ENCODE results near the gene AZGP1.
"Not testable (repeated sequence)": the region's sequence is repeated elsewhere in the genome, so short reads cannot be mapped to it uniquely, and the experiment has no call there.

The AZGP1 gene

DNA sequence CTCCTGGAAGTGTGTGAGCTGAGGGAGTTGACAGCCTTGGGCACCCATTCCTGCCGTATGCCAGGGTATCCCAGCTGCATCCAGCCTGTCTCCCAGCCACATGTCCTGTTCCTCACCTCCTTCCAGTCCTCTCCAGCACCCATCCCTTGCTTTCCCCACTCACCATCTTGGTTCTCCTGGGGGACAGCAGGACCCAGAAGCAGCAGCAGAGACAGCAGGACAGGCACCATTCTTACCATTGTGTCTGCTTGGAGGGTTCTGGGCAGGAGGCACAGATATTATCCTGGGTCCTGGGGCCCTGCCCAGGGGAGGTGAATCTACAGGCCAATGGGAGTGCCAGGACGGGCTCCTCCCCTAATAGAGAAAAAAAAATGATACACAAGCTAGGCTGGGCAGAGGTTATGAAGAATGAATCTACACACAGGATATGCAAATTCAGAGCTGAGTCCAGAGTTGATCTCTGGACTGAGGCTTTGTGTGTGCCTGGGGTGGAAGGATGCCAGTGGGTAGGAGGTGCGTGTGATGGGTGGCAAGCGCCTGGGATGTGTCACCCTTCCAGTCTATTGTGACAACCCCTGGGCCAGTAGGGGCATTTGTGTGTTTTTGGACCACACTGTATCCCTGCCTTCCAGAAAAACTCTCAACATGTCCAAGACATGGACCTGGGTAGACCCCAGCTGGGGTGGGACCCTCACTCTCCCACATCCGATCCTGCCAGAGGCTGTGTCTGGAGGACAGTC is at the start of gene AZGP1:
TSS of gene AZGP1 (minus strand) at position 250 of the 740 bp plus-strand sequence. CDS start at position 239, 11 bp downstream.
- Mint-ChIP-seq H3K27ac (peak within 1 kb of the TSS; percentile 4), H3K4me3 (no peak within 1 kb of the TSS), H3K9me3 (no peaks in the 10 kb centered on the region), H3K36me3 (no peaks in the 10 kb centered on the region), H3K4me1 (peaks cover 19% of the 10 kb centered on the region)
- ATAC-seq (peak; percentile 58), DNase-seq (ENCODE audit: low spot score in 2 of 2) (no peak)

DNA sequence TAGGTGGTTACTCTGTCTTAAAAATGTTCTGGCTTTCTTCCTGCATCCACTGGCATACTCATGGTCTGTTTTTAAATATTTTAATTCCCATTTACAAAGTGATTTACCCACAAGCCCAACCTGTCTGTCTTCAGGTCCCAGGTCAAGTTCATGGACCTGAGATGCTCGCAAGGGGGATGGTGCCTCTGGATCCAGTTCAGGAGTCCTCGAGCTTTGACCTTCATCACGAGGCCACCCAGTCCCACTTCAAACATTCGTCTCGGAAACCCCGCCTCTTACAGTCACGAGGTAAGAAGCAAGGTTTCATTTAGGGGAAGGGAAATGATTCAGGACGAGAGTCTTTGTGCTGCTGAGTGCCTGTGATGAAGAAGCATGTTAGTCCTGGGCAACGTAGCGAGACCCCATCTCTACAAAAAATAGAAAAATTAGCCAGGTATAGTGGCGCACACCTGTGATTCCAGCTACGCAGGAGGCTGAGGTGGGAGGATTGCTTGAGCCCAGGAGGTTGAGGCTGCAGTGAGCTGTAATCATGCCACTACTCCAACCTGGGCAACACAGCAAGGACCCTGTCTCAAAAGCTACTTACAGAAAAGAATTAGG is 48.3 kb upstream of the AZGP1 start:
- H3K27ac Mint-ChIP-seq, result no peak overlapping the region
- H3K36me3 Mint-ChIP-seq, result peaks cover 92% of the 10 kb centered on the region
- H3K4me1 Mint-ChIP-seq, result peaks cover 16% of the 10 kb centered on the region
- no peak overlapping the region for H3K4me3 Mint-ChIP-seq
- DNase-seq (ENCODE audit: low spot score in 2 of 2), result no peak
- ATAC-seq, result no peak
- no peaks in the 10 kb centered on the region for H3K9me3 Mint-ChIP-seq

DNA sequence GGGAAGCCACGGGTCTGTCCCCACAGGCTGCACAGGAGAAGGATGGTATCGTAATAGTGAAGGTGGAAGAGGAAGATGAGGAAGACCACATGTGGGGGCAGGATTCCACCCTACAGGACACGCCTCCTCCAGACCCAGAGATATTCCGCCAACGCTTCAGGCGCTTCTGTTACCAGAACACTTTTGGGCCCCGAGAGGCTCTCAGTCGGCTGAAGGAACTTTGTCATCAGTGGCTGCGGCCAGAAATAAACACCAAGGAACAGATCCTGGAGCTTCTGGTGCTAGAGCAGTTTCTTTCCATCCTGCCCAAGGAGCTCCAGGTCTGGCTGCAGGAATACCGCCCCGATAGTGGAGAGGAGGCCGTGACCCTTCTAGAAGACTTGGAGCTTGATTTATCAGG is 47.7 kb upstream of the AZGP1 start:
- DNase-seq (ENCODE audit: low spot score in 2 of 2) (no peak), ATAC-seq (no peak)
- H3K36me3 Mint-ChIP-seq, result peaks cover 88% of the 10 kb centered on the region
- H3K4me3 Mint-ChIP-seq, result no peak overlapping the region
- peak overlapping the region; percentile 54 for H3K27ac Mint-ChIP-seq
- peaks cover 16% of the 10 kb centered on the region for H3K4me1 Mint-ChIP-seq
- H3K9me3 Mint-ChIP-seq, result no peaks in the 10 kb centered on the region

DNA sequence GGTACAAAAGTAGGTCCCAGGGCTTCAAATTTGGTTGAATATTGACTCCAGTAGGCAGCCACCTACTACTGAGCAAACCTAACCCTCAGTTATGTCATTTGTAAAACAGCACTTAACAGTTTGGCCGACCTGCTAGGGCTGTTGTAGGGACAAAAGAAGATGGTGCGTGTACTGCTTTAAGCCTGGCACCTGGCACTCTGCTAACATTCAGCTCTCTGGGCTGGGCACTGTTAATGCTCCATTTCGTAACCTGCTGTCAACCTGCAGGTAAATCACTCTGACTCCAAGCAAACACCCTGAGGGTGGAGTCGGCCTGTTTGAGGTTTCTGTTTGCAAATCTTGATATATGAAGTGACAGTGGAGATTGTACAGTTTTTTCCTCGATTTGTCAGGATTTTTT is 46.8 kb upstream of the AZGP1 start:
- peaks cover 80% of the 10 kb centered on the region for H3K36me3 Mint-ChIP-seq

DNA sequence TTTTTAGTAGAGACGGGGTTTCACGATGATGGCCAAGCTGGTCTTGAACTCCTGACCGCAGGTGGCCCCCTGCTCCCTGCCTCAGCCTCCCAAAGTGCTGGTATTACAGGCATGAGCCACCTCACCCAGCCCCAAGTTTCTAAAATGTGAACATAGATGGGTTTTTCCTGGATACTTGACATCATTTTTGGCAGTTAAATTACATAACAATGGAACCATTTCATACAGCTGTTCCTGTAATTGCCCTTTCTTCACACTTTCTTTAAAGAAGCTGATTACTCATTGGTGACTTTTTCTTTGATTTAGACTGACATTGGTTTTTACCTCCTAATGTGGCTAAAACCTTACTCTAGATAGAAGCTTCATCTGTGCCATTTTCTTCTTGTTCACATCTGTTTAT is 45.5 kb upstream of the AZGP1 start:
- no peak overlapping the region for H3K4me3 Mint-ChIP-seq
- ATAC-seq (no peak), DNase-seq (ENCODE audit: low spot score in 2 of 2) (no peak)
- H3K4me1 Mint-ChIP-seq, result peaks cover 21% of the 10 kb centered on the region
- H3K27ac Mint-ChIP-seq, result peak overlapping the region; percentile 29
- peaks cover 79% of the 10 kb centered on the region for H3K36me3 Mint-ChIP-seq
- no peaks in the 10 kb centered on the region for H3K9me3 Mint-ChIP-seq

More for the DNA sequence above, 46.8 kb upstream of the AZGP1 start:
- Mint-ChIP-seq H3K9me3 (no peaks in the 10 kb centered on the region), H3K27ac (peak overlapping the region; percentile 54), H3K4me3 (no peak overlapping the region), H3K4me1 (peaks cover 16% of the 10 kb centered on the region)
- no peak for DNase-seq (ENCODE audit: low spot score in 2 of 2)
- ATAC-seq, result no peak

DNA sequence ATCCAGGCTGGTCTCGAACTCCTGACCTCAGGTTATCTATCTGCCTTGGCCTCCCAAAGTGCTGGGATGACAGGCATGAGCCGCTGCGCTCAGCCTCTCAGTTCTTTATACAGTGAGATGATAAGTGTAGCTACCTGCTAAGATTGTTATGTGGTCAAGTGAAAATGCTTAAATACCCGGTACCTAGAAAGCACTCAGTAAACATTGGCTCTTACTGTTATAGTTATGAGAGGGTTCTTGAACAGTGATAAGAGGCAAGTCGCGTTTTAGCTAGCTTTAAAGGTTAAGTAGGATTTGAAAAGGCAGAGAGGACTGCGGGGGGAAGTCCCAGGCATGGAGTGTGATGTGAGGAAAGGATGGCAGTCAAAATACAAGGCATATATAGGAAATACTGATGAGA is 44.1 kb upstream of the AZGP1 start:
- Mint-ChIP-seq H3K36me3 (peaks cover 70% of the 10 kb centered on the region), H3K4me3 (no peak overlapping the region), H3K9me3 (no peaks in the 10 kb centered on the region), H3K27ac (no peak overlapping the region), H3K4me1 (peaks cover 21% of the 10 kb centered on the region)
- no peak for DNase-seq (ENCODE audit: low spot score in 2 of 2)
- ATAC-seq, result no peak

DNA sequence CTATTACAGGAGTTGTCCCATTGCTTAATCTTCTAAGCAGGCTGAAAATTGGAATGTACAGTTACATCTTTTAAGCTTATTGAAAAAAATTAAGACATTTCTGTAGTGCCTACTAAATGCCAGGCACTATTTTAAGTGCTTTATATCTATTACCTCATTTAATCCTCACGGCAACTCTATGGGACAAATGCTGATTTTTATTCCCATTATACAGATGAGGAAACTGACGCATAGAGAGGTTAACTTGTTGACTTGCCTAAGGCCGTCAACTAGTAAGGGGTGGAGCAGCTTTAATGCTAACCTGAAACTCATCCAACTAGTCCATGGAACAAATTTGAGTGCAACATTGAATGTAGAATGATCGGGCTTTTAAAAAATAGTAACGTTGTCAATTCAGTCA is 42.0 kb upstream of the AZGP1 start:
- H3K4me1 Mint-ChIP-seq, result peaks cover 21% of the 10 kb centered on the region
- DNase-seq (ENCODE audit: low spot score in 2 of 2), result no peak
- H3K36me3 Mint-ChIP-seq, result peaks cover 49% of the 10 kb centered on the region
- no peak overlapping the region for H3K4me3 Mint-ChIP-seq
- no peak overlapping the region for H3K27ac Mint-ChIP-seq
- H3K9me3 Mint-ChIP-seq, result no peaks in the 10 kb centered on the region
- ATAC-seq, result no peak

DNA sequence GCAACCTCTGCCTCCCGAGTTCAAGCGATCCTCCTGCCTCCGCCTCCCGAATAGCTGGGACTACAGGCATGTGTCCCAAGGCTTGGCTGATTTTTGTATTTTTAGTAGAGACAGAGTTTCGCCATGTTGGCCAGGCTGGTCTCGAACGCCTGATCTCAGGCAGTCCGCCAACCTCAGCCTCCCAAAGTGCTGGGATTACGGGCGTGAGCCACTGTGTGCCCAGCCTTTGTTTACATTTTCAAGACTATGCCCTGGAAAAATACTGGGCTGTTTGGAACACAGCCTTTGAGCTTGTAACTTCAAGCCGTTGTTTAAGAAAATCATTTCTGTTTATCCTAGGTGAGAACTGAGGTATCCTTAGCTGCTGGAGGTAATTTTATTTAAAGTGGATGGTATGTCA is 41.5 kb upstream of the AZGP1 start:
- Mint-ChIP-seq H3K9me3 (no peaks in the 10 kb centered on the region), H3K4me1 (peaks cover 21% of the 10 kb centered on the region), H3K4me3 (no peak overlapping the region), H3K36me3 (peaks cover 44% of the 10 kb centered on the region), H3K27ac (no peak overlapping the region)
- DNase-seq (ENCODE audit: low spot score in 2 of 2) (no peak), ATAC-seq (no peak)

DNA sequence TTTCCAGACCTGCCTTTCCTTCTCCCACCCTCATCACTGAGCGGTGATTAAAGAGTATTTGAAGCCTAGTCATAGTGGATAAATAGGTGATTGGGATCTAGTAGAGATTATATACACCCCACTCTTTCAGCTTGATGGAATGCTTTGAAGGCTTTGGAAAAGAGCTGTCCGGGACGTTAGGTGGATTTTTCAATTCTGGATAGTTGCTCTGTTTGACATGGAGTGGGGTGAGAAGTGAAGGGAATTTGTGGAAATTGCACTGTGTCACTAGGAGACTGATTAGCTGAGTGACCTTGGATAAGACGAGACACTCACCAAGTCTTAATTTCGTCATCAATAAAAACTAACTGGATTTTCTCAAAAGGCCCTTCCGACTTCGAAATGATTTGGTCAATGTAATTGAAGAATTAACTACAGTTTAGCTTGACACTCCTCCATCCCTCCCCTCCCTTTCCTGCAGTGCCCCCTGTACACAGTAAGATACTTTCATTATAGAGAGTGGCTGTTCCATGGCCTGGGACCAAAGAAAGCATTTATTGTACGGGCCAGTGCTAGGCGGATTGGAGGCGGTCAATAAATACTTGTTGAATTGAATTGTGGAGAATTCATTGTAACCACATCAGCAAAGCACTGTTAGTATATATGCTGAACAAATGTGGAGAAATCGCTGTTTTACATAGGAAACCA is 40.5 kb upstream of the AZGP1 start:
- peaks cover 21% of the 10 kb centered on the region for H3K4me1 Mint-ChIP-seq

DNA sequence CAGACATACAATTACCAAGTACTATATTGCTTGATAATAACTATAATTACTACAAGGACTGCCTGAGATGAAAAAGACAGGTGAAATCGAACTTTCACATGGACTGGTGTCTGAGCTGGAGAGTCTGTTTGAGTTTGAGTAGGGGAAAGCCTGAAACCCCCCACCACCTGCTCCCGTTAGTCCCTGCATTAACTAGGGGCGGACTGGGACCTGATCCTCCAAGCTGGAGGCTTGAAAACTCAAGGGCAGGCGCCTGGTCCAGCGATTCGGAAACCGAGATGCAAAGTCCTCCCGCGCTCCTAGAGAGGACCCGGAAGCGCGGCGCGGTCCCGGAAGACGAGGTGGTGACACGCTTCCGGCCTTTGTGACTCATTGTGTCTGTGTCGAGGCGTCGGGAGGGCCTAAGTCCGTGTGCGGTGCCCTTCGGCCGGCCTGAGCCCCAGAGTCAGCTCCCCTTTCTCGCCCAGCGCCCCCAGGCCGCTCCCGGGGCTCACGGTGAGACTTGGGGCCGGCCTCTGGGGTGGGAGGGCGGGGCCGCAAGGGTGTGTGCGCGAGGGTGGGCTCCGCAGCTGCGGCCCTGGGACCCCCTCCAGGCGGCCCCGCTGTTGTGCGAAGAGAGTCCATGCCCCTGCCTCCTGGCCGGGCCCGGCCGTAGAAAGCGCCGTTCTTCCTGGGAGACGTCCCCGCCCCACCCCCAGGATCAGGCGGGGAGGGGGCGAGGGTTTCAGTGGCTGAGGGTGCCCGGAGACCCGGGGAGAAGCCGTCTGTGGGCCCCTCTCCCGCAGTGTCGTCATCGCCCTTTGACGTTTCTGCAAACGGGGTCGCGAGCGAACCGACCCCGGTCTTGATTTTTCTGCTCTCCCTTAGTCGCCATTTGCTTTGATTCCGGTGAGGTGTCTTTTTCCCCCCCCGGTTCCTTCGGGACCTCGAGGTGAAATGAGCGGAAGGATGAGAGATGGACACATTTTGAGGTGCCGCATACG is 39.7 kb upstream of the AZGP1 start, which contains the start of gene ZKSCAN1:
TSS of gene ZKSCAN1 (plus strand) at position 365 of the 983 bp plus-strand sequence. CDS start 7,911 bp downstream, outside the sequence.
- DNase-seq (ENCODE audit: low spot score in 2 of 2) (peak; percentile 70 to 87), ATAC-seq (peak; percentile 99)
- H3K4me1 Mint-ChIP-seq, result peaks cover 21% of the 10 kb centered on the region
- no peaks in the 10 kb centered on the region for H3K9me3 Mint-ChIP-seq
- peaks cover 32% of the 10 kb centered on the region for H3K36me3 Mint-ChIP-seq
- peak within 1 kb of the TSS; percentile 88 for H3K4me3 Mint-ChIP-seq
- H3K27ac Mint-ChIP-seq, result peak within 1 kb of the TSS; percentile 95

More for the DNA sequence above, 40.5 kb upstream of the AZGP1 start:
- Mint-ChIP-seq H3K27ac (peak overlapping the region; percentile 95), H3K4me3 (peak overlapping the region; percentile 88), H3K9me3 (no peaks in the 10 kb centered on the region), H3K36me3 (peaks cover 34% of the 10 kb centered on the region)
- DNase-seq (ENCODE audit: low spot score in 2 of 2) (no peak), ATAC-seq (no peak)

DNA sequence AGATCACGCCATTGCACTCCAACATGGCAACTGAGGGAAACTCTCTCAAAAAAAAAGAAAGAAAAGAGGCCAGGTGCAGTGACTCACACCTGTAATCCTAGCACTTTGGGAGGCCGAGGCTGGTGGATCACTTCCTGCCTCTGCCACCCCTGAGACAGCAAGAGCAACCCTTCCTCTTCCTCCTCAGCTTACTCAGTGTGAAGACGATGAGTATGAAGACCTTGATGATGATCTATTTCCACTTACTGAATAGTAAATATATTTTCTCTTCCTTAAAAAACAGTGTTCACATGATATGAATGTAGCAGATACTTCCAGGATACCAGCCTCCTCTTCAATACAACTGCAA is 37.5 kb upstream of the AZGP1 start:
- H3K4me3 Mint-ChIP-seq, result no peak overlapping the region
- H3K36me3 Mint-ChIP-seq, result peaks cover 18% of the 10 kb centered on the region
- DNase-seq (ENCODE audit: low spot score in 2 of 2), result no peak
- peak; percentile 61 for ATAC-seq
- peaks cover 13% of the 10 kb centered on the region for H3K4me1 Mint-ChIP-seq
- peak overlapping the region; percentile 45 for H3K27ac Mint-ChIP-seq
- no peaks in the 10 kb centered on the region for H3K9me3 Mint-ChIP-seq

DNA sequence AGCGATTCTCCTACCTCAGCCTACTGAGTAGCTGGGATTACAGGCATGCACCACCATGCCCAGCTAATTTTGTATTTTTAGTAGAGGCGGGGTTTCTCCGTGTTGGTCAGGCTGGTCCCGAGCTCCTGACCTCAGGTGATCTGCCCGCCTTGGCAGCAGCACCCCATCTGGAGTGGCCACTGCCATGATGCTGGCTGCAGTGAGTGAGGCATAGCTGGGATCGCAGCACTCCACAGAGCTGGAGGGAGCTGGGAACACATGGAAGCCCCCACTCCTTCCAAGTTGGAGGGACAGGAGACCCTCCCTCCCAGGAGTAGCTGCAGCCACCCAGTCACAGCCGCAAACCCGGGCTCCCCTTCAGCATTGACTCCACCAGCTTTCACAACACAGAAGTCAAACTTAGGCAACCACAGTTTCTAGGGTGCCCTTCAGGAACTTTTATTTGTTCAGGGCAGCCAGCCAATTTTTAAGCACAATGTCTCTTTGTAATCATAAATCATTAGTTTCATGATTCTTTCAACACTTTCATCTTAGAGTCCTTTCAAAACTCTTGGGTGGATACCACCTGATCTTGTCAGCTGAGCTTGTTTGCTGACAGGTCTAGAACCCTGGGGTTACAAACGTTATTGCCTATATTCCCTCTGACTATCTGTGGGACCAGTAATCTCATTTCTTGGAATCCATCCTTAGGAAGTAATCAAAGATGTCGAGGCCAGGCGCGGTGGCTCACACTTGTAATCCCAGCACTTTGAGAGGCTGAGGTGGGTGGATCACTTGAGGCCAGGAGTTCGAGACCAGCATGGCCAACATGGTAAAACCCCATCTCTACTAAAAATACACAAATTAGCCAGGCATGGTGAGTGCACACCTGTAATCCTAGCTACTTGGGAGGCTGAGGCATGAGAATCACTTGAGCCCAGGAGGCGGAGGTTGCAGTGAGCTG is 36.8 kb upstream of the AZGP1 start:
- ATAC-seq; DNase-seq (ENCODE audit: low spot score in 2 of 2); H3K4me3 Mint-ChIP-seq; H3K9me3 Mint-ChIP-seq: not testable (repeated sequence)
- Mint-ChIP-seq H3K36me3 (peaks cover 17% of the 10 kb centered on the region), H3K4me1 (peaks cover 13% of the 10 kb centered on the region), H3K27ac (peak overlapping the region; percentile 45)

DNA sequence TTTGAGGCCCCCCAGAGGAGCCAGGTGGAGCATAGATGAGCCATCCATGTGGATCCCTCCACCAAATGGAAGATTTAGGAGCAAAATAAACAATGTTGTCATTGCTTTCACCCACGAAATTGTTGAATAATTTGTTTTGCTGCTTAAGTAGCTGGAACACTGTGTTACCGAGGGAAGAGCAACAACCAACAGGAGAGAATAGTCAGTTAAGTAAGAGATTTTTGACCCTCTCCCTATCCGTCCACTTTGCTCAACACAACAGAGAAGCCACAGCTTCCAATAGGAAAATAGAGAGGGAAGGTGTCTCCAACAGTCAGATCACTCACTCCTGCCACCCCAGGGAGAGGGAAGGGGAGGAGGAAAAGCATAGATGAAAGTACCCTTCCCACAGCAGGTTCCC is 35.7 kb upstream of the AZGP1 start:
- Mint-ChIP-seq H3K27ac (peak overlapping the region; percentile 49), H3K4me1 (peaks cover 11% of the 10 kb centered on the region), H3K9me3 (no peaks in the 10 kb centered on the region), H3K4me3 (no peak overlapping the region), H3K36me3 (peaks cover 7% of the 10 kb centered on the region)
- DNase-seq (ENCODE audit: low spot score in 2 of 2) (no peak), ATAC-seq (no peak)

DNA sequence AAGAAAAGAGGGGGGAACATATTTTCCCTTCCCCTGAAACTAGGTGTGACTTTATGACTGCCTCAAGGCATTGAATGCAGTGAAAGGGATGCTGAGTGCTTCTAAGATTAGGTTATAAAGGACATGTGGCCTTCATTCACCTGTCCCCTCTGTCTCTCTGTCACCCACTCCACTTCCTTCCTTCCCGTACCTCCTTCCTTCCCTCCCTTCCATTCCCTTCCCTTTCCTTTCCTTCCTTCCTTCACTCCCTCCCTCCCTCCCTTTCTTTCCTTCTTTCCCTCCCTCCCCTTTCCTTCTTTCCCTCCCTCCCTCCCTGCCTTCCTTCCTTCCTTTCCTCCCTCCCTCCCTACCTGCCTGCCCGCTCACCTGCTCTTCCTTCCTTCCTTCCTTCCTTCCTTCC is 35.1 kb upstream of the AZGP1 start:
- ATAC-seq (no peak), DNase-seq (ENCODE audit: low spot score in 2 of 2) (no peak)
- Mint-ChIP-seq H3K9me3 (no peaks in the 10 kb centered on the region), H3K4me3 (no peak overlapping the region), H3K4me1 (peaks cover 5% of the 10 kb centered on the region), H3K36me3 (peaks cover under 1% of the 10 kb centered on the region), H3K27ac (peak overlapping the region; percentile 49)
